GM10847 (cell line): ENCODE measurements around the gene NUP188.

Experiments
- POLR2A ChIP-seq: IDR thresholded peaks from 2 replicates; pipeline ENCODE4 v1.6.1; 2011; ENCODE audit not compliant: insufficient read length; ENCODE audit errors: extremely low read depth

NUP188 gene

DNA sequence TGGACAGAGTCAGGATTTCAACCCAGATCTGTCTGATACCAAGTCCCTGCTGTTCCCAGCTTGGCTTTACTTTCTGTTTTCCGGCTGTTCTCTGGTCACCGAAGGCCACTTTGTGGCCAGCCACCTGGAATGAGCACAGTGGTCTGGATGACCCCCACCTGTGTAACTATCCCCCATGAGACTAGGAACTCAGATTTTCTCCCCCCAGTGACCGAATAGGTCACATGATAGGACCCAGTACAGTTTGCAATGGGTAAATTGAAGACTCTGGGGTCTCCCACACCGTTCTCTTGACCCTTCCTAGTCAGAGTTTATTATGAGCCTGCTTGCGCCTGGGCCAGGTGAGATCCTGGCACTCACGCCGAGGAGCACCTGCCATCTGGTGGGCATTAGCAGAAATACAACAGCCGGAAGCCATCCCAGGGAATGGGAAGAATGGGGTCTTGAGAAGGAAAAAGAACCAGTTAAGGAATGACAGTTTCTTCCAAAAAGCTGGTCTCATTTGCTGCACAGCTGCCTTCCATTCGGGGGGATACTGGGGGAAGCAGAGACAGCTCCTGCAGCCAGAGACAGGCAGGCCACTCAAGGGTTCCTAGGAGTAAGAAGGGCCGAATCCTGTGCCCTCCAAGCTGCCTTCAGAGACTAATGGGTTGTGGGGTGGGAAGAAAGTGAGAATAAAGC, 19.6 kb upstream of the NUP188 start:
- TF ChIP-seq POLR2A = no peak

DNA sequence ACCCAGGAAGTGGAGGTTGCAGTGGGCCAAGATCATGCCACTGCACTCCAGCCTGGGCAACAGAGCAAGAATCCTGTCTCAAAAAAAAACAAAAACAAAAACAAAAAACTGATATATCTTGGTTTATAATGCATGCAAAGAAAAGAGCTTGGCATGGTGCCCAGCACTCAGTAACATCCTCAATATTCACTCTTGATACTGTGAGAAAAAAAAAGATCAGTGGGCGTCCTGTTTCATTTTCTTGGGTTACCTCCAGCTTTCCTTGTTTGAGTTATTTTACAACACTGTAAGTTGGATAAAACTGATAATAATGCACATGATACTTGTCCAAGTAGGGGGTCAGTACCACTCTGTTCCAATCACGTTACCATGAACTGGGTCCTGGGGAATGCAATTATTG, 18.9 kb upstream of the NUP188 start:
- no peak for TF ChIP-seq POLR2A

DNA sequence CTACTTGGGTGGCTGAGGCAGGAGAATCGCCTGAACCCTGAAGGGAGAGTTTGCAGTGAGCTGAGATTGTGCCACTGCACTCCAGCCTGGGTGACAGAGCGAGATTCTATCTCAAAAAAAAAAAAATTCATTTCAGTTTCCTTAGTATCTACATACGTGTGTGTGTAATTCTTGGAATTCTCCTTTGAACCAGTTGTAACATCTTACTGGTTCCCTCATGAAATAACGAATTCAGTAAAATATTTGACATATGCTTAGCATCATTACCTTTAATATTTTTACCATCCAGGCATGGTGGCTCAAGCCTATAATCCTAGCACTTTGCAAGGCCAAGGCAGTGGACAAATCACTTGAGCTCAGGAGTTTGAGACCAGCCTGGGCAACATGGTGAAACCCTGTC, 17.9 kb upstream of the NUP188 start:
- no peak for TF ChIP-seq POLR2A

DNA sequence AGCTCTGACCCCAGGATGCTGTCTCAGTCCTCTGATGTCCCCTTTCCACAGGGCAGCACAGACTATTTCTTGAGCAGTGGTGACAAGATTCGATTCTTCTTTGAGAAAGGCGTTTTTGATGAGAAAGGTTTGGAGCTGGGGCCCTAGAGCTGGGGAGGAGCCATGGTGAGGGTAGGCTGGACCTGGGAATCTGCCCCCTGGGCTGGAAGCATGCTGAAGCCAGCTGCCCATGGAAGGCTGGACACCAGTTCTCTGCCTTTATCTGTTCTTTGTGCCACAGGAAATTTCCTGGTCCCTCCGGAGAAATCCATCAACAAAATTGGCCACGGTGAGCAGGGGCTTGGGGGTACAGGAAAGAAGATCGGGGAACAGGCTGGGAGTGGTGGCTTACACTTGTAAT, 13.8 kb upstream of the NUP188 start:
- no peak for TF ChIP-seq POLR2A

DNA sequence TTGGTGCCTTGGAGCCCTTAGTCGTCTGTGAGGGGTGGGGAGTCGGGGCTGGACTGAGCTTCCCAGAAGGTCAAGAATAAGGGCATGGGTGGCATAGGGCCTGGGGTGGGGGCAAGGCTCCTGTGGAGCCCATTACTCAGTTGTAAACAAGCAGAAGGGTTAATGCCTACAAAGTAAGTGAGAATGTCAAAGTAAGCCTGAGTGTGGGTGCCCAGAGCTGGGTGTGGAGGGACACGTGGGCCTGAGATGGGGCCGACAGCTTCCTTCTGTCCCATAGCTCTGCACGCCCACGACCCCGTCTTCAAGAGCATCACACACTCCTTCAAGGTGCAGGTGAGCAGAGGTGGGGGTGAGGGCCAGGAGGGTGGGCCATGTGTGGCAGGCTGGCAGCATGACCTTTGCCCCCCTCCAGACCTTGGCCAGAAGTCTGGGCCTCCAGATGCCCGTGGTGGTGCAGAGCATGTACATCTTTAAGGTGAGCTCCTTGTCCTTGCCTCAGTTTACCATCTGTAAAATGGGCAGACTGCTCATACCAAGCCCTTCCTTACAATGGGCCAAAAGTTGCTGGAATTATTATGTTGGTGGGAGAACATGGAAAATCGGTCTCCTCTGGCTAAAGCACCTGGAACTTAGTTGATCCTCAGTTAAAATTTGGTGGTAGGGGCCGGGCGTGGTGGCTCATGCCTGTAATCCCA, 11.2 kb upstream of the NUP188 start:
- TF ChIP-seq POLR2A = no peak

DNA sequence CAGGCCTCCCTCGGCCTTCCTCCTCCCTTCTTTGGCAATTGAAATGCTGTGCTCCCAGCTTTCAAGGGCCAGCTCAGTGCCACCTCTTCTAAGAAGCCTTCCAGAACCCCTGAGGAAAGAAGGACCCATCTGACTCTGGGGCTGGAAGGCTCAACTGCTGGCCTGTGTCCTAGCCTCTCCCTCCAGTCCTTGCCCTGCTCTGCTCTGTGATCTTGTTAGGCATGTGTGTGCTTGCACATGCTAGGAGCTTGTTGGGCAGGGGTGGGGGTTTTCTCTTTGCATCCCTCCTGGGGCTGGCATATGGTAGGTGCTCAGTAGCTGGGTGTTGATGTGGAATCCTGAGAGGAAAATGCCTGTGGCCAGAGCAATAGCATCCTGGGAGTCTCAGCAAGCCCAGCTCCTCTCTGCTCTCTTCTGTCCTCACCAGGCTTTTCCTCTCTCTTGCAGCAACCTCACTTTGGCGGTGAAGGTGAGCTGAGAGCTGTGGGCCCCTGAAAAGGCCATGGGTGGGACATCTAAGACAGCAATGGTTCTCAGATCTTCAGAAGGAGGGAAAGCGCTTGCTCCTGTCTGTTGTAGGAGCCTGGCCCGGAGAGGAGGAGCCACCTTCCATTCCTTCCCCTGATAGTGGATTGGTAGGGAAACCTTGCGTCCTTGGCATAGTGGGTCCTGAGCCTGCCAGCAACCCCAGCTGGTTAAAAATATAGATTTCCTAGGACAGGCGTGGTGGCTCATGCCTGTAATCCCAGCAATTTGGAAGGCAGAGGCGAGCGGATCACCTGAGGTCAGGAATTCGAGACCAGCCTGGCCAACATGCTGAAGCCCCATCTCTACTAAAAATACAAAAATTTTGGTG, 10.0 kb upstream of the NUP188 start:
- no peak for TF ChIP-seq POLR2A

DNA sequence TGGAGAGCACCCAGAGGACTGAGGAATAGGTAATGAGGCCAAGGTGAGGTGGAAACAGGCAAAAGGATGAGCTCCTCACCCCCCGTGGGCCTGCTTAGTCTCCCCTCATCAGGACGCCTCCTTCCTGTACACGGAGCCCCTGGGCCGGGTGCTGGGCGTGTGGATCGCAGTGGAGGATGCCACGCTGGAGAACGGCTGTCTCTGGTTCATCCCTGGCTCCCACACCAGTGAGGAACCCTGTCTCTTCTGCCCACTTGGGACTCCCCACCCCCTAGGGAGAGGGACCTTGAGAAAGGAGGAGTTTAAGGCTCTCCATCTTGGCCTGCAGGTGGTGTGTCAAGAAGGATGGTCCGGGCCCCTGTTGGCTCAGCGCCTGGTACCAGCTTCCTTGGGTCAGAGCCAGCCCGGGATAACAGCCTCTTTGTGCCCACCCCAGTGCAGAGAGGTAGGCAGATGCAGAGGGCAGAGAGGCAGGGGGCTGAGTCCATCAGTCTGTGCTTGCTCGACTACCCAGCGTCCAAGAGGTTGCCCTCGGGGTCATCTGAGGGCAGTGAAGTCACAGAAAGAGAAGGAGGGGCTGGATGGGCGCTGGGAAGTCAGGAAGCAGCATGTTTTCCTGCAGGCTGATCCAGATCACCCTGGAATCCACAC, 7.1 kb upstream of the NUP188 start:
- no peak for TF ChIP-seq POLR2A

DNA sequence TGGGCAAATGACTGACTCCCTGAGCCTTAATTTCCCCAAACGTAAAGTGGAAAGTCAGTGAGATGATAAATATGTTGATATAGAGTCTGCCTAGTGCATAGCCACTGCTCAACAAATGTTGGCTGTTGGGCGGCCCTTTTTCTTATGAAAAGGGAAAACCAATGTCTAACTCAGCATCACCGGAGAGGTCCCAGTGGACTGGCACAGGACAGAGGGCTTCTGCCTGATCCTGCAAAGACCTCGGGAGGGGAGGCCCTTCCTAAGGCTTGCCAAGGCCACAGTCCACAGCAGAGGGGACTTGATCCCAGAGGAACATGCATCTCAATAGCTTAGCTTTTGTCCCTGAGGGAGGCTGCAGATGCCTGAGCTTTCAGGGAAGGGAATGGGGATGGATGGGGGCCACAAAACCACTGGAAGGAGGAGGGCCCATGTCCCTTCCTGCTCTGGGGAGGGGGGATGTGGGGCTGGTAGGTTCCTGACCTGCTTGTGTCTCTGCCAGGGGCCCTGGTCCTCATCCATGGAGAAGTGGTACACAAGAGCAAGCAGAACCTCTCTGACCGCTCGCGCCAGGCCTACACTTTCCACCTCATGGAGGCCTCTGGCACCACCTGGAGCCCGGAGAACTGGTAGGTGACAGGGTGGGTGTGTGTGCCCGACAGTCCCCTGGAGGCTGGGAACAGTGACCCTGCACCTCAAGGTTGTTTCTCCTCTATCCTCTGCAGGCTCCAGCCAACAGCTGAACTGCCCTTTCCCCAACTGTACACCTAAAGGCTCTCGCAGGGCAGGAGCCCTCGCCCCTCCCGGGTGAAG, 6.3 kb upstream of the NUP188 start:
- TF ChIP-seq POLR2A = no peak

DNA sequence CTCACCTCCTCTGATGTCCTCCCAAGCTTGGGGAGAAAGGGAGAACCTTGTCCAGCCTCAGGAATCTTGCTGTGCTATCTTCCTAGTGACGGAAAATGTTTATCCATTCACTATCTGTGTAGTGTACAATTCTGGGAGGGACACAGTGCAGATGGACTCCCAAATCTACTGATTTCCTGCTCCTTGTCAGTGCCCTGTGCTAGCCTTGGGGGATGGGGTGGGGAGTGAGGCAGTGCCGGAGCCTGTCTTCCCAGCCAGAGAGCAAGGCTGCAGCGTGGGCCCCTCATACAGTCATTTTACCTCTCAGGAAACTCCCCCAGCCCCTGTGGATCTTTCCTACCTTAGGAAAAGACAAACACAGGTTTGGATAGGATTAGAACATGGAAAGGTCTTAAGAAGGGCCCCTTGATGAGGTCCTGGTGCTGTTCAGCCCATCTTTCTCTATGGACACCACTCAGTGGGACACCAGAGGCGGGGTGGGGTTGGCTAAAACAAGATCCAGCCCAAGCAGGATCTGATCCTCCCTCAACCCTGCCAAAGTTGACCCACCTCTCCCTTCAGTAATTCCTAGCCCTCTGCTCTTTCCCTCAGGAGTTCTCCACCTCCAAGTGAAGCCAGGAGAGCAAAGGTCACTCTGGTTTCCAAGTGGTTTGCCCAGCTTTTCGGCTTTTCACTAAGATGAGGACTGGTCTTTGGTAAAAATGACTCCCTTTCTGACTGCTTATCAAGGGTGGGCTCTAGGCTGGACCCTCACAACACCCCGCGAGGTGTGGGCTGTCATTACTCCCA, 3.5 kb upstream of the NUP188 start:
- TF ChIP-seq POLR2A = no peak

DNA sequence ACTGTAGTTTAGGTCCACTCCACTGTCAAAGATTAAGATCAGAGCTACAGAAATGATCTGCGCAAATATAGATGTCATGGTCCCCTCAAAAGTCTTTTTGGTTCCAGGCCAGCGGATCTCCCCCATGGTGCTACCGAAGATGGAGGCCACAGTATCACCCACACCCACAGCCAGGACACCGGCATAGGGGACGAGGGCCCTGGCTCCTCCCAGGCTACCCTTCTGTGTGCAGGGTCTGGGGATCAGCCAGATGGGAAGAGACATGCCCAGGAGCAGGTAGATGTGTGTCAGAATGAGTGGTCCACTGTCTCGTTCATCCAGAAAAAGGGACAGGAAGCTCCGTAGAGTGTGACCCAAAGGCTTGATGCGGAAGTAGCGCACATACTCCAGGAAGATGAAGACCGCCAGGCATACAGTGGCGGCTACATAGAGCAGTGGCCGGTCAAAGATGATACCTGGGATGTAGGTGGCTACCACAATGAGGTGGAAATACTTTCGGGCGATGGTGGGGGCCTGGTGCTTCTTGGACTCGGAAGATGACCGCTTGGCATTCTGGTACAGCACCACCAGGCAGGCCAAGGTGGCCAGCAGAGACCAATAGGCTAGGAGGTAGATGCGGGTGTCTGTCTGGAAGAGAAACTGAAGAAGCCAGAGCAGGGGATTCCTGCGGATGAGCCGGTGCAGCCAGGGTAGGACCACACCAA, 1.5 kb upstream of the NUP188 start:
- TF ChIP-seq POLR2A = no peak

DNA sequence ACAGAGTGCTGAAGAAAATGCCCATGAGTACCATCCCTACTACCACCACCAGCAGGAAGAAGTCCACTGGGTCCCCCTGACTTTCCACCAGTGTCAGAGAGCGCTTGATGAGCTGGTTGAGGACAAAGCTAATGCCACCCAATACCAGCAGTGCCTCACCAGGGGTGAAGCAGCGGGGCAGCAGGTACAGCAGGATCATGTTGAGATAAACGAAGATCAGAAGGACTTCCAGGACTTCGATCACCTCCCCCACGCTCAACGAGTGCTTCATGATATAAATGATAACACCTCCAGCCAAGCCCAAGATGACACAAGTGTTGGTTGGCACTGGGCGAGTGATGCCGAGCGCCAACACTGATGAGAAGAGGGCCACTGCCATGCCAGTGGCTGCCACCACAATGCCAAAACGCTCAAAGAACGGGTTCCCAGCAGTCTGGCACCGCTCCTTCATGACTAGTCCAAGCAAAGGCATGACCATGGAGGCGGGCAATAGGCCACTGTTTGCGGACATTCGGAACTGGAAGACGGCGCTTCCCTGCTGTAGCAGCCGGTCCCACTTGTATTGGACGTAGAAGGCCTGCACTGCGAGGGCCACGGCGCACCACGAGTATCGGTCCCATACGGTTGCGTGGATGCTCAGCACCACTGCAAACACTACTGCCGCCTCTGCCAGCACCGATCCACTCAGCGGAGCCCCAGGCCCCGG, 775 bp upstream of the NUP188 start:
- no peak for TF ChIP-seq POLR2A

DNA sequence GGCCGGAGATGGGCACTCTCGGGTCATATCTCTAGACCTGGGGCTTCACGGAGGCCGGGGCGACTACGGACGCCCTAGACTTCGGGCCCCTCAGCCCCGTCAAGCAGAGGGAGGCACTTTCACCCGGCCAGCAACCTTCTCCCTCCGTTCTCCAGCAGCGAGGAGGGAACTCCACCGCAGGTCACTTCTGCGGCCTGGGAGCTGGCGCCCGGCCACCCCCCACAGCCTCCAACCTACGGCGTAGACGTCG, 297 bp upstream of the NUP188 start:
- no peak for TF ChIP-seq POLR2A

DNA sequence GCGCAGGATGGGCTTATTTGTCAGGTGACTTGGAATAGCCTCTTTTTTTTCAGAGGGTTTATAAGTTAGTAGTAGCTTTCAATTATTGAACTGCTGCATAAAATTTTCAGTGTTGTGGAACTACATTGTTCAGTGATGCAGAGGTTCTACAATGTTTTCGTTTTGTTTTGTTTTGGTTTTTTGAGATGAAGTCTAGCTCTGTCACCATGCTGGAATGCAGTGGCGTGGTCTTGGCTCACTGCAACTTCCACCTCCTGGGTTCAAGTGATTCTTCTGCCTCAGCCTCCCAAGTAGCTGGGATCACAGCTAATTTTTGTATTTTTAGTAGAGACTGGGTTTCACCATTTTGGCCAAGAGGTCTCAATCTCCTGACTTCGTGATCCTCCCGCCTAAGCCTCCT, 22.0 kb downstream of the NUP188 start:
- no peak for TF ChIP-seq POLR2A
